Smooth muscle cell (in vitro differentiated cells): ENCODE results near the gene ATP9B. TPM values are rescaled to one million over a fixed set of nuclear protein-coding genes. Genes with fewer than 3 reads are reported as not detected.

Experiments used
- DNase-seq: peaks from one replicate; lab custom pipeline; 2025; ENCODE audit not compliant: unreplicated experiment; lab: John Stamatoyannopoulos, UW
- H2AFZ ChIP-seq: fragments of 200-600 bp; sonication (generic); 2 replicates; pipeline ENCODE4 v1.6.0; 2016; ENCODE audit warnings: antibody characterized with exemption, low read depth, mild to moderate bottlenecking
- H3F3A ChIP-seq: fragments of 200-600 bp; sonication (generic); 2 replicates; pipeline ENCODE4 v1.6.0; 2017; ENCODE audit warnings: antibody characterized with exemption, low read depth
- H3K27ac ChIP-seq: fragments of 200-600 bp; sonication (generic); 2 replicates; pipeline ENCODE4 v1.5.1; 2016; ENCODE audit warnings: low read depth, mild to moderate bottlenecking
- H3K27me3 ChIP-seq: fragments of 200-600 bp; sonication (generic); 2 replicates; pipeline ENCODE4 v1.6.1; 2016; ENCODE audit warnings: low read depth, mild to moderate bottlenecking
- H3K36me3 ChIP-seq: fragments of 200-600 bp; sonication (generic); 2 replicates; pipeline ENCODE4 v1.5.1; 2016; ENCODE audit warnings: low read depth
- H3K4me1 ChIP-seq: fragments of 200-600 bp; sonication (generic); 2 replicates; pipeline ENCODE4 v1.5.1; 2016; ENCODE audit warnings: low read depth
- H3K4me2 ChIP-seq: fragments of 200-600 bp; sonication (generic); 2 replicates; pipeline ENCODE4 v1.6.0; 2016; ENCODE audit warnings: mild to moderate bottlenecking
- H3K4me3 ChIP-seq: fragments of 200-600 bp; sonication (generic); 2 replicates; pipeline ENCODE4 v1.5.1; 2016; ENCODE audit warnings: mild to moderate bottlenecking
- H3K79me2 ChIP-seq: fragments of 200-600 bp; sonication (generic); 2 replicates; pipeline ENCODE4 v1.6.0; 2016; ENCODE audit warnings: low read depth, mild to moderate bottlenecking
- H3K9ac ChIP-seq: fragments of 200-600 bp; sonication (generic); 2 replicates; pipeline ENCODE4 v1.6.0; 2016; ENCODE audit warnings: low read depth
- H3K9me3 ChIP-seq: fragments of 200-600 bp; sonication (generic); replicated peaks from 2 replicates; pipeline ENCODE4 v1.5.1; 2016; ENCODE audit warnings: low read depth
- H4K20me1 ChIP-seq: fragments of 200-600 bp; sonication (generic); 2 replicates; pipeline ENCODE4 v1.6.0; 2016; ENCODE audit warnings: low read depth
- CTCF ChIP-seq: fragments of 200-600 bp; sonication (generic); IDR thresholded peaks from 2 replicates; pipeline ENCODE4 v1.5.1; 2017; ENCODE audit warnings: borderline replicate concordance, mild to moderate bottlenecking, antibody characterized with exemption; ENCODE audit not compliant: insufficient read depth, poor library complexity, severe bottlenecking
- WGBS: methylation state at CpG from one replicate; pipeline ENCODE4 v1.1.7; 2016; ENCODE audit warnings: low lambda C conversion rate; 5-methylcytosine and 5-hydroxymethylcytosine counted together
- polyA plus RNA-seq: library from polyadenylated mRNA; unstranded; fragments of >200 nt; fragmentation: Nextera tagmentation; extraction: Ambion mirVana; gene quantifications from 2 replicates; pipeline ENCODE4 v1.2.1, GENCODE V29; 2016
- total RNA-seq: library from RNA; depleted of rRNA; stranded (reverse); fragments of >200 nt; gene quantifications from 2 replicates; pipeline ENCODE4 v1.2.3, GENCODE V29; 2014

ATP9B gene
- total and polyA plus RNA-seq, 2 experiments from 2014 or later, result 6.1 to 16.4 TPM

- Histone ChIP-seq H3K79me2 (no peaks in the 10 kb centered on the region), H2AFZ (no peak overlapping the region), H3K27me3 (no peaks in the 10 kb centered on the region), H3K4me3 (no peak overlapping the region), H3K9ac (no peak overlapping the region), H3F3A (no peaks in the 10 kb centered on the region), H3K9me3 (no peaks in the 10 kb centered on the region), H3K4me1 (no peaks in the 10 kb centered on the region), H3K4me2 (no peak overlapping the region), H3K27ac (no peak overlapping the region), H4K20me1 (no peaks in the 10 kb centered on the region), H3K36me3 (no peaks in the 10 kb centered on the region)
- no peak for TF ChIP-seq CTCF
- WGBS, result 95% methylated on average over 6 of the region's 6 CpGs
- DNase-seq, result no peak
Measured at GRCh38 chr18:79229431-79229830, 160.2 kb downstream of the ATP9B start.

GRCh38 chr18:79234438-79234837 is 165.2 kb downstream of the ATP9B start:
- Histone ChIP-seq H4K20me1 (no peaks in the 10 kb centered on the region), H3K4me1 (no peaks in the 10 kb centered on the region), H2AFZ (no peak overlapping the region), H3K36me3 (no peaks in the 10 kb centered on the region), H3F3A (no peaks in the 10 kb centered on the region), H3K4me2 (no peak overlapping the region), H3K9me3 (no peaks in the 10 kb centered on the region), H3K27ac (no peak overlapping the region), H3K9ac (no peak overlapping the region), H3K27me3 (no peaks in the 10 kb centered on the region), H3K4me3 (no peak overlapping the region), H3K79me2 (no peaks in the 10 kb centered on the region)
- TF ChIP-seq CTCF, result no peak
- 97% methylated on average over 14 of the region's 14 CpGs for WGBS
- no peak for DNase-seq

GRCh38 chr18:79239631-79240030 is 170.4 kb downstream of the ATP9B start:
- Histone ChIP-seq H3K9me3 (no peaks in the 10 kb centered on the region), H3K27me3 (no peaks in the 10 kb centered on the region), H3K36me3 (no peaks in the 10 kb centered on the region), H3K4me3 (no peak overlapping the region), H4K20me1 (peaks cover 10% of the 10 kb centered on the region), H3K79me2 (no peaks in the 10 kb centered on the region), H3K27ac (no peak overlapping the region), H3K9ac (no peak overlapping the region), H3K4me2 (no peak overlapping the region), H3K4me1 (no peaks in the 10 kb centered on the region), H3F3A (no peaks in the 10 kb centered on the region), H2AFZ (no peak overlapping the region)
- WGBS, result 95% methylated on average over 9 of the region's 12 CpGs
- DNase-seq, result no peak
- no peak for TF ChIP-seq CTCF

GRCh38 chr18:79241755-79242154 is 172.6 kb downstream of the ATP9B start:
- Histone ChIP-seq H3K4me1 (no peaks in the 10 kb centered on the region), H3K27ac (no peak overlapping the region), H3K27me3 (no peaks in the 10 kb centered on the region), H3K36me3 (no peaks in the 10 kb centered on the region), H2AFZ (no peak overlapping the region), H3F3A (no peaks in the 10 kb centered on the region), H3K9me3 (no peaks in the 10 kb centered on the region), H3K79me2 (no peaks in the 10 kb centered on the region), H3K9ac (no peak overlapping the region), H3K4me2 (no peak overlapping the region), H3K4me3 (no peak overlapping the region), H4K20me1 (peaks cover 10% of the 10 kb centered on the region)
- no peak for DNase-seq
- TF ChIP-seq CTCF, result no peak
- 93% methylated on average over 8 of the region's 8 CpGs for WGBS
